Measurements from ENCODE around the gene FSCN2.
A peak's percentile ranks its signal among the peaks of the same experiment; 100 is the strongest.

Gene FSCN2

DNA sequence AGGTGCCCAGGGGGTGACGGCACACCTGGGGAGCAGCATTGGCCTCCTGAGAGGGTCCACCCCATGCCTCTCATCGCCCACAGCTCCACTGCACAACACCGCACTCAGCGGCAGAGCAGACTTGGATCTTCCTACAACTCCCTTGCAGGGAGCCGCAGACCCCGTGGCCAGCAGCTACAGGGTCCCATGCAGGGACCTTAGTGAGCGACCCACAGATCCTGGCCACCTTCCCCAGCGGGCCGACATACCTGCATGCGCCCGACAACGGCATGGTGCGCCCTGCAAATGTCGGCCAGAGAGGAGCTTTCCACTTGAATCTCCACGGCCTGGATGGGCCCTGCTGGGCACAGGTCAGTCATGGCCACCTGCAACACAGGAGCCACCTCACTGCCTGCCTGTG, 15.6 kb downstream of the FSCN2 start:
- TF ChIP-seq, protein P1, sequence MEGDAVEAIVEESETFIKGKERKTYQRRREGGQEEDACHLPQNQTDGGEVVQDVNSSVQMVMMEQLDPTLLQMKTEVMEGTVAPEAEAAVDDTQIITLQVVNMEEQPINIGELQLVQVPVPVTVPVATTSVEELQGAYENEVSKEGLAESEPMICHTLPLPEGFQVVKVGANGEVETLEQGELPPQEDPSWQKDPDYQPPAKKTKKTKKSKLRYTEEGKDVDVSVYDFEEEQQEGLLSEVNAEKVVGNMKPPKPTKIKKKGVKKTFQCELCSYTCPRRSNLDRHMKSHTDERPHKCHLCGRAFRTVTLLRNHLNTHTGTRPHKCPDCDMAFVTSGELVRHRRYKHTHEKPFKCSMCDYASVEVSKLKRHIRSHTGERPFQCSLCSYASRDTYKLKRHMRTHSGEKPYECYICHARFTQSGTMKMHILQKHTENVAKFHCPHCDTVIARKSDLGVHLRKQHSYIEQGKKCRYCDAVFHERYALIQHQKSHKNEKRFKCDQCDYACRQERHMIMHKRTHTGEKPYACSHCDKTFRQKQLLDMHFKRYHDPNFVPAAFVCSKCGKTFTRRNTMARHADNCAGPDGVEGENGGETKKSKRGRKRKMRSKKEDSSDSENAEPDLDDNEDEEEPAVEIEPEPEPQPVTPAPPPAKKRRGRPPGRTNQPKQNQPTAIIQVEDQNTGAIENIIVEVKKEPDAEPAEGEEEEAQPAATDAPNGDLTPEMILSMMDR (IDR thresholded peaks at IDR 0.05; ENCODE audit: insufficient read depth, low read length, poor library complexity, severe bottlenecking): no peak
- Histone ChIP-seq H3K27me3 (replicated peaks; ENCODE audit: control insufficient read depth, insufficient read depth, low read length) (no peaks in the 10 kb centered on the region), H3K4me3 (replicated peaks; ENCODE audit: low read depth, low read length) (no peak overlapping the region), H3K36me3 (ENCODE audit: control insufficient read depth, insufficient read depth, low read length) (peaks cover 36% of the 10 kb centered on the region)
- peak; percentile 9 for DNase-seq (ENCODE audit: extremely low read depth, insufficient read length)

DNA sequence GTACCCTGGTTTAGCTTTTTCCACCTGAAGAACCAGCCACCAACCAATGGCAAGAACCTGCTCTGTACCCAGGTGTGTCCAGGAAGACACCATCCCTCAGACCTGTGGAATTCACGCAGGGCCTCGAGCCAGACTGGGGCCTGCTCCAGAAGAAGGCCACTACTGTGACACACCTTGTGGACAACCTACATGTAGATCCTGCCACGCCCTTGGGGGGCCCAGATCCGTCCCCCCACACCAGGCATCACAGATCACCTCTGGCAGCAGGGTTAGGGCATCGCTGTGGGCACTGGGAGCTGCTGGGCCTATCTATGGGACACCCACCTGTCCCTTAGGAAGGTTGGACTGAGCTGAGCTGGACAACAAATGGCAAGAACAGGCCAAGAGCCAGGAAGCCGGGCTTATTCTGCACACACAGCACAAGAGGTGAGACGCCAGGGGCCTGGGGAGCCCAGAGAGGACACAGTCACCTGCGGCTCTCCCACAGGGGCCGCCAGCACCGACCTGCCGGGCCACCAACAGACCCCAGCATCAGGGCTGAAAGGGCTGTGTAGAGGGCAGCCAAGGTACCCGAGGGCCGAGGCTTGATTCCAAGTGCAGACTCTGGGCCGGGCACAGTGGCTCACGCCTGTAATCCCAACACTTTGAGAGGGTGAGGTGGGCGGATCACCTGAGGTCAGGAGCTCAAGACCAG, 16.3 kb downstream of the FSCN2 start:
- TF ChIP-seq, protein P1 (IDR thresholded peaks at IDR 0.05; ENCODE audit: insufficient read depth, low read length, poor library complexity, severe bottlenecking): no peak
- Histone ChIP-seq H3K4me3 (replicated peaks; ENCODE audit: low read depth, low read length) (no peak overlapping the region), H3K27me3 (replicated peaks; ENCODE audit: control insufficient read depth, insufficient read depth, low read length) (no peaks in the 10 kb centered on the region), H3K36me3 (ENCODE audit: control insufficient read depth, insufficient read depth, low read length) (peaks cover 40% of the 10 kb centered on the region)
- no peak for DNase-seq (ENCODE audit: extremely low read depth, insufficient read length)

DNA sequence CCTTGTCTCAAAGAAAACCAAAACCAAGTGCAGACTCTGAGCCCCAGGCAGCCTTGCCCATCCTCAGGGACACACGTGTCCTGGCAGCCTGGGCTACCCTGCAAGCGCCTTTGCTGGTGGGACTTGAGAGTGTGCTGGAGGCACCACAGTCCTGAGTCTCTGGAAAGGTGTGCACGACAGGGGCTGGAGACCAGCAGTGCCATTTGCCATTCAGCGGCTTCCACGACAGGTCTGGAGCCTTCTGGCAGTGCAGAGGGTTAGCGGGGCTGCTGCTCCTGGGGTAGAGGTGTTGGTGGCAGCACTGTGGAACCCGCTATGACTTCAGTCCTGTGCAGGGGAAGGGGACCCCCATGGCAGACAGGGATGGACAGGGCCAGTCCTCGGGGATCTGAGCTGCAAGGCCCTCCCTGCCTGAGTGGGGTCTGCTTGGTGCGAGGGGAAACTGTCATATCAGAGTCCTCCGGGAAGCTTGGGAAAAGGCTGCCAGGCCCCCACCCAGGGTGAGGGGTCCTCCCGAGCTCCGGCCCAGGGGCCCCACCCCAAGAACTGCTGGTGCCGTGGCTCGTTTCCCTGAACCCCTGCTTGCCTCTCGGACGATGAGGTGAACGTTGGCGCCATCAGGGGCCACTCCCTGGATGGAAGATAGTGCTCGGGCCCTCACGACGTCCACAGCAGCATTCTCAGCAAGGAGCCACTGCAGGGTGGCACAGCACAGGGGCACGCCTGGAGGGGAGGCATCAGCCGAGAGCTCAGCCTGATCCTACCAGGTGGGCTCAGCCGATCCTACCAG, 17.2 kb downstream of the FSCN2 start:
- Histone ChIP-seq H3K27me3 (replicated peaks; ENCODE audit: control insufficient read depth, insufficient read depth, low read length) (no peaks in the 10 kb centered on the region), H3K36me3 (ENCODE audit: control insufficient read depth, insufficient read depth, low read length) (peaks cover 45% of the 10 kb centered on the region), H3K4me3 (replicated peaks; ENCODE audit: low read depth, low read length) (no peak overlapping the region)
- TF ChIP-seq, protein P1 (IDR thresholded peaks at IDR 0.05; ENCODE audit: insufficient read depth, low read length, poor library complexity, severe bottlenecking): no peak
- DNase-seq (ENCODE audit: extremely low read depth, insufficient read length): no peak

DNA sequence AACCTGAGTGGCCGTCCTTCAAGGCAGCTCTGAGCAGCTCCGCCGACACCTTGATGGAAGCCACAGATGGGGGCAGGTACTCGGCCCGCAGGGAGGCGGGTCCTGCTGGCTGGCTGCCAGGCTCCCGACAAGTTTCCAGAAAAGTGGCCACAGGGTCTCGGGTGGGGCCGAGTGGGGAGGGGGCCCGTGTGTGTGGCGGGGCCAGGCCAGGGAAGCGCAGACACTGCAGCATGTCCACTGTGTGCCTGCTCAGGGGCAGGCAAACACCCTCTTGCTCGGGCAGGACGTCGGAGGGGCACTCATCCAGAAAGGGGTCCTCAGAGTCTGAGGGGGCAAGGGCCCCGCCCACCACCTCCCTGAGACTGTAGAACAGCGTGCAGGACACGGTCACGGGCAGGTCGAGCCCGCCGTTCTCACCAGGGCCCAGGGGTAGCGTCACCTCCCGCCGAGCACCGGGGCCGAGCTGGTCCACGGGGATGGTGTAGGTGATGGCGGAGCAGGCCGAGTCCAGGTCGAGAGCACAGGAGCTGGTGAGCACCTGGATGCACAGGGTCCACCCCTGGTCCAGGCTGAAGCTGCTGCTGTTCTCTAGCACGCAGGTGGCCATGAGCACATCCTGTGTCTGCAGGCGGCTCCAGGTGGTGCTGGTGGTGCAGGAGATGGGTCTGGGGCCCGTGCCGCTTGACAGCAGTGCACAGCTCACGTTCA, 18.9 kb downstream of the FSCN2 start:
- H3K36me3 ChIP-seq (ENCODE audit: control insufficient read depth, insufficient read depth, low read length): peaks cover 41% of the 10 kb centered on the region
- no peaks in the 10 kb centered on the region for H3K27me3 ChIP-seq (replicated peaks; ENCODE audit: control insufficient read depth, insufficient read depth, low read length)
- TF ChIP-seq, protein P1 (IDR thresholded peaks at IDR 0.05; ENCODE audit: insufficient read depth, low read length, poor library complexity, severe bottlenecking): no peak
- H3K4me3 ChIP-seq (replicated peaks; ENCODE audit: low read depth, low read length): no peak overlapping the region
- DNase-seq (ENCODE audit: extremely low read depth, insufficient read length): no peak

DNA sequence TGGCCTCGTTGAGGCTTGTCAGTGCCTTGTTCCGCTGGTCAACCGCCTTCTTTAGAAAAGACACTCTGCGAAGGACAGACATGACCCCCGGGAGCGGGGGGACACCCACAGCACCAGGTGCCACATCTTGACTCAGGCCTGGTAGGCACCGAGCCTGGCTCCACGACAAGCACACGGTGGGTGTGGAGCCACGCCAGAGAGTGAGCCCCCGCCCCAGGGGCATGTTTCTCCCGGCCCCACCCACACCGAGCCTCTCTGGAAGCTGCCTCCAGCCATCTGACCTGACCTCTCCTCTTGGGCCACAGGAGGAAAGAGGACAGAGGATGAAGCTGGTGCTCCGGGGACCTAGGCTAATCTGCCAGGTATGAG, 19.4 kb downstream of the FSCN2 start:
- TF ChIP-seq, protein P1 (IDR thresholded peaks at IDR 0.05; ENCODE audit: insufficient read depth, low read length, poor library complexity, severe bottlenecking): no peak
- Histone ChIP-seq H3K36me3 (ENCODE audit: control insufficient read depth, insufficient read depth, low read length) (peaks cover 41% of the 10 kb centered on the region), H3K4me3 (replicated peaks; ENCODE audit: low read depth, low read length) (no peak overlapping the region), H3K27me3 (replicated peaks; ENCODE audit: control insufficient read depth, insufficient read depth, low read length) (no peaks in the 10 kb centered on the region)
- DNase-seq (ENCODE audit: extremely low read depth, insufficient read length): no peak
